BJ (cell line): Measurements from ENCODE around the gene SCD5. TPM values are rescaled to one million over a fixed set of nuclear protein-coding genes. Genes with fewer than 3 reads are reported as not detected.

Source experiments
- CTCF ChIA-PET: fragments of 350-600 bp; formaldehyde crosslinking; extraction: SDS; loops from one replicate; lab custom pipeline; 2021; ENCODE audit warnings: antibody characterized with exemption, inconsistent platforms; lab: Yijun Ruan, JAX
- POLR2A ChIA-PET: fragments of 300-600 bp; sonication (Branson Sonifier 250); formaldehyde crosslinking; extraction: SDS; loops from one replicate; lab custom pipeline; 2021; ENCODE audit warnings: antibody characterized with exemption; lab: Charles Lee
- DNase-seq: peaks from one replicate; pipeline ENCODE4 v3.0.0-alpha.2; 2011; ENCODE audit warnings: low read depth
- H3K27me3 ChIP-seq: 2 replicates; pipeline ENCODE4 v1.6.0; 2011; ENCODE audit warnings: low read length; ENCODE audit not compliant: control insufficient read depth, insufficient read depth
- H3K36me3 ChIP-seq: 2 replicates; pipeline ENCODE4 v1.5.1; 2011; ENCODE audit warnings: low read length; ENCODE audit not compliant: control insufficient read depth, insufficient read depth
- H3K4me3 ChIP-seq: 2 replicates; pipeline ENCODE4 v1.5.1; 2011; ENCODE audit warnings: low read depth, mild to moderate bottlenecking, control low read depth, low read length
- CTCF ChIP-seq: IDR thresholded peaks from 2 replicates; pipeline ENCODE4 v1.5.1; 2011; ENCODE audit warnings: low read depth, mild to moderate bottlenecking, control low read depth, inconsistent platforms, low read length, moderate library complexity; ENCODE audit not compliant: insufficient read depth
- polyA plus RNA-seq: library from polyadenylated mRNA; depleted of rRNA; stranded (reverse); fragments of >200 nt; gene quantifications from 2 replicates; pipeline ENCODE4 v1.2.3, GENCODE V29; 2011

The SCD5 gene
- polyA plus RNA-seq, 1 experiment = 32.5 TPM

GRCh38 chr4:82601242-82602015 is 197.2 kb downstream of the SCD5 start:
- TF ChIP-seq CTCF = no peak
- Histone ChIP-seq H3K27me3 (peaks cover 1% of the 10 kb centered on the region; the same call in 1 of the 2 replicates), H3K4me3 (no peak overlapping the region), H3K36me3 (no peaks in the 10 kb centered on the region)
- ChIA-PET CTCF (interaction anchor here (1.5 kb wide), 1 partner anchor 11 kb away, joined by 3 read pairs; no protein-coding TSS in a partner anchor), POLR2A (no interaction called here)
- DNase-seq = no peak

- DNase-seq = no peak
- no peaks in the 10 kb centered on the region for H3K36me3 ChIP-seq
- ChIA-PET CTCF (interaction anchor here (1.9 kb wide), 1 partner anchor 8 kb away, joined by 4 read pairs; no protein-coding TSS in a partner anchor), POLR2A (no interaction called here)
- H3K27me3 ChIP-seq = peaks cover 3% of the 10 kb centered on the region; the same call in 1 of the 2 replicates
- no peak overlapping the region for H3K4me3 ChIP-seq
- no peak for TF ChIP-seq CTCF
Observed at GRCh38 chr4:82599336-82599735, 199.3 kb downstream of the SCD5 start.

GRCh38 chr4:82594456-82594855 is 204.1 kb downstream of the SCD5 start:
- ChIA-PET CTCF (no interaction called here), POLR2A (no interaction called here)
- Histone ChIP-seq H3K4me3 (no peak overlapping the region), H3K27me3 (peaks cover 13% of the 10 kb centered on the region), H3K36me3 (no peaks in the 10 kb centered on the region)
- no peak for TF ChIP-seq CTCF
- no peak for DNase-seq

GRCh38 chr4:82593411-82593810 is 205.2 kb downstream of the SCD5 start:
- no peak for DNase-seq
- Histone ChIP-seq H3K4me3 (no peak overlapping the region), H3K36me3 (no peaks in the 10 kb centered on the region), H3K27me3 (peaks cover 13% of the 10 kb centered on the region)
- CTCF ChIA-PET = interaction anchor here (0.8 kb wide), 1 partner anchor 203 kb away, joined by 3 read pairs; no protein-coding TSS in a partner anchor
- POLR2A ChIA-PET = no interaction called here
- no peak for TF ChIP-seq CTCF

GRCh38 chr4:82592639-82593038 is 206.0 kb downstream of the SCD5 start:
- DNase-seq = no peak
- CTCF ChIA-PET = interaction anchor here (0.7 kb wide), 1 partner anchor 221 kb away, joined by 3 read pairs; no protein-coding TSS in a partner anchor
- Histone ChIP-seq H3K4me3 (no peak overlapping the region), H3K27me3 (peaks cover 13% of the 10 kb centered on the region), H3K36me3 (no peaks in the 10 kb centered on the region)
- TF ChIP-seq CTCF = no peak
- POLR2A ChIA-PET = no interaction called here
